ENCODE measurements around the gene CFAP97D1.

CFAP97D1 gene

GRCh38 chr17:43813386-43813785 is 33.2 kb downstream of the CFAP97D1 start:
- DNase-seq (no peak), ATAC-seq (ENCODE audit: insufficient read depth, low read depth) (no peak)
- H3K9me3 ChIP-seq (ENCODE audit: insufficient read depth, low read length, severe bottlenecking): no peaks in the 10 kb centered on the region
- peaks cover 22% of the 10 kb centered on the region for H3K27me3 ChIP-seq (ENCODE audit: insufficient read depth, low read length, poor library complexity)
- no peak overlapping the region for H2AFZ ChIP-seq (ENCODE audit: low read depth, low read length)
- no peaks in the 10 kb centered on the region for H3K79me2 ChIP-seq (ENCODE audit: insufficient read depth, low read length)
- no peak overlapping the region for H3K9ac ChIP-seq (ENCODE audit: low read depth, low read length)
- no peak overlapping the region for H3K27ac ChIP-seq (ENCODE audit: low read length)
- no peaks in the 10 kb centered on the region for H3K36me3 ChIP-seq (ENCODE audit: insufficient read depth, low read length)
- H3K4me1 ChIP-seq (ENCODE audit: insufficient read depth, low read length): no peaks in the 10 kb centered on the region
- H3K4me3 ChIP-seq (ENCODE audit: low read depth in 1 of 2, low read length in 2 of 2): no peak overlapping the region
- TF ChIP-seq CTCF (IDR thresholded peaks at IDR 0.05; ENCODE audit: borderline replicate concordance, extremely low read depth, low read length, poor library complexity, severe bottlenecking): no peak
- TF ChIP-seq EZH2 (IDR thresholded peaks at IDR 0.05; ENCODE audit: borderline replicate concordance, low read depth, low read length, severe bottlenecking): no peak
- H4K20me1 ChIP-seq (ENCODE audit: insufficient read depth, low read length): no peaks in the 10 kb centered on the region
- no peak overlapping the region for H3K4me2 ChIP-seq (ENCODE audit: insufficient read depth, low read length)

GRCh38 chr17:43814026-43814425 is 33.8 kb downstream of the CFAP97D1 start:
- no peak overlapping the region for H3K27ac ChIP-seq (ENCODE audit: low read length)
- ATAC-seq (ENCODE audit: insufficient read depth, low read depth): no peak
- H3K27me3 ChIP-seq (ENCODE audit: insufficient read depth, low read length, poor library complexity): peaks cover 19% of the 10 kb centered on the region
- H3K9me3 ChIP-seq (ENCODE audit: insufficient read depth, low read length, severe bottlenecking): no peaks in the 10 kb centered on the region
- H3K4me1 ChIP-seq (ENCODE audit: insufficient read depth, low read length): no peaks in the 10 kb centered on the region
- H3K36me3 ChIP-seq (ENCODE audit: insufficient read depth, low read length): no peaks in the 10 kb centered on the region
- H4K20me1 ChIP-seq (ENCODE audit: insufficient read depth, low read length): no peaks in the 10 kb centered on the region
- no peak overlapping the region for H2AFZ ChIP-seq (ENCODE audit: low read depth, low read length)
- no peak for TF ChIP-seq CTCF (IDR thresholded peaks at IDR 0.05; ENCODE audit: borderline replicate concordance, extremely low read depth, low read length, poor library complexity, severe bottlenecking)
- no peak for TF ChIP-seq EZH2 (IDR thresholded peaks at IDR 0.05; ENCODE audit: borderline replicate concordance, low read depth, low read length, severe bottlenecking)
- DNase-seq: no peak
- H3K4me3 ChIP-seq (ENCODE audit: low read depth in 1 of 2, low read length in 2 of 2): no peak overlapping the region
- H3K79me2 ChIP-seq (ENCODE audit: insufficient read depth, low read length): no peaks in the 10 kb centered on the region
- H3K9ac ChIP-seq (ENCODE audit: low read depth, low read length): no peak overlapping the region
- no peak overlapping the region for H3K4me2 ChIP-seq (ENCODE audit: insufficient read depth, low read length)

GRCh38 chr17:43814714-43815113 is 34.5 kb downstream of the CFAP97D1 start:
- Histone ChIP-seq H3K4me2 (ENCODE audit: insufficient read depth, low read length) (no peak overlapping the region), H3K9me3 (ENCODE audit: insufficient read depth, low read length, severe bottlenecking) (no peaks in the 10 kb centered on the region), H3K4me1 (ENCODE audit: insufficient read depth, low read length) (no peaks in the 10 kb centered on the region), H3K27ac (ENCODE audit: low read length) (no peak overlapping the region), H3K4me3 (ENCODE audit: low read depth in 1 of 2, low read length in 2 of 2) (no peak overlapping the region), H3K79me2 (ENCODE audit: insufficient read depth, low read length) (no peaks in the 10 kb centered on the region), H2AFZ (ENCODE audit: low read depth, low read length) (no peak overlapping the region), H4K20me1 (ENCODE audit: insufficient read depth, low read length) (no peaks in the 10 kb centered on the region), H3K27me3 (ENCODE audit: insufficient read depth, low read length, poor library complexity) (peaks cover 19% of the 10 kb centered on the region), H3K9ac (ENCODE audit: low read depth, low read length) (no peak overlapping the region), H3K36me3 (ENCODE audit: insufficient read depth, low read length) (no peaks in the 10 kb centered on the region)
- no peak for DNase-seq
- ATAC-seq (ENCODE audit: insufficient read depth, low read depth): no peak
- no peak for TF ChIP-seq EZH2 (IDR thresholded peaks at IDR 0.05; ENCODE audit: borderline replicate concordance, low read depth, low read length, severe bottlenecking)
- TF ChIP-seq CTCF (IDR thresholded peaks at IDR 0.05; ENCODE audit: borderline replicate concordance, extremely low read depth, low read length, poor library complexity, severe bottlenecking): no peak

Measured in DND-41 (cell line).